SK-N-MC (cell line): ENCODE results near the gene MYO5B.

Source experiments
- EZH2 ChIP-seq: fragments of 200-600 bp; sonication (generic); IDR thresholded peaks from one replicate; pipeline ENCODE4 v1.6.1; 2017; ENCODE audit warnings: antibody characterized with exemption
- FOXP2 ChIP-seq: optimal IDR thresholded peaks from 2 replicates; pipeline ENCODE3; 2011; ENCODE audit warnings: mild to moderate bottlenecking, moderate library complexity; ENCODE audit not compliant: insufficient read depth; ENCODE audit errors: extremely low read length, control extremely low read depth

DNA sequence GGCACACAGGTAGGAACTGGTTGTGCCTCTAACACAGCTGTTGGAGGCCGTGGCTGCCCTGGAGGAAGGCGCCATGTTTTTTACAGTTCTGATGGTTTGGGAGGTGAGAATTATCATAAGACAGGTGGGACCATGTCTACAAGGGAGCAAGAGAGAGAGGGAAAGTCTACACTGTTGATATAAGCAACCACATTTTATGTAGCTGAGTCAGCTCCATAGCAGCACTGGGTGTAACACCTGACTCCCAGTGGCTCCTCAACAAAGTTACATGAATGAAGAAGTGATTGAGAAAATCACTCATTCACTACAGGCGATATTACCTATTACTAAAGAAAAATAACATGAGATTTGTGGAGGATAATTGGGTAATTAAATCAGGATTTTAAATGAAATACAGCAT, 340.3 kb downstream of the MYO5B start:
- no peak for TF ChIP-seq FOXP2
- no peak for TF ChIP-seq EZH2
